GM19468 (cell line): ENCODE data around the gene SORBS2.

ENCODE experiments used
- ATAC-seq: cut with Tn5 transposase; IDR thresholded peaks from one replicate; pipeline ENCODE4 v1.9.1; 2021; ENCODE audit warnings: mild to moderate bottlenecking, moderate library complexity, moderate number of reproducible peaks; ENCODE audit not compliant: unreplicated experiment; ENCODE audit errors: extremely low read depth

Gene SORBS2

GRCh38 chr4:185541251-185541727 lies 270.7 kb downstream of the SORBS2 start:
- no peak for ATAC-seq

- ATAC-seq: no peak
These were observed 271.4 kb downstream of the SORBS2 start for GRCh38 chr4:185540487-185541120.

GRCh38 chr4:185540040-185540439 lies 272.0 kb downstream of the SORBS2 start:
- ATAC-seq: no peak

- no peak for ATAC-seq
These were observed 273.2 kb downstream of the SORBS2 start for GRCh38 chr4:185538806-185539205.

GRCh38 chr4:185536411-185536709 lies 275.6 kb downstream of the SORBS2 start:
- ATAC-seq: no peak

- no peak for ATAC-seq
These were observed 276.2 kb downstream of the SORBS2 start for GRCh38 chr4:185535612-185536410.
